HepG2 (cell line): ENCODE data around the gene ZNF562. TPM values are rescaled to one million over a fixed set of nuclear protein-coding genes. Genes with fewer than 3 reads are reported as not detected.

ENCODE experiments used
- ATAC-seq: fragments of 200-7000 bp; cut with Tn5 transposase; 3 replicates; pipeline ENCODE4 v1.9.1; 2020; ENCODE audit warnings: mild to moderate bottlenecking, moderate library complexity
- BruUV-seq: library from RNA; stranded (reverse); fragments of 400-500 nt; replicated peaks from 2 replicates; lab custom pipeline; 2021; lab: Mats Ljungman, UMichigan
- CTCF ChIA-PET: fragments of 300-600 bp; formaldehyde crosslinking; extraction: SDS; loops from one replicate; lab custom pipeline; 2021; ENCODE audit warnings: low total read pairs, inconsistent platforms, low intra/inter-chr PET ratio; lab: Yijun Ruan, JAX
- POLR2A ChIA-PET: fragments of 350-600 bp; sonication (Branson Sonifier 250); formaldehyde crosslinking; loops from one replicate; lab custom pipeline; 2020; ENCODE audit warnings: antibody characterized with exemption, inconsistent platforms; lab: Yijun Ruan, JAX
- DNase-seq: peaks from one replicate; pipeline ENCODE4 v3.0.0-alpha.2; 2015; ENCODE audit warnings: low spot score
- FAIRE-seq: peaks from 3 replicates; lab custom pipeline; 2011; peaks lifted over from hg19 to GRCh38; lab: Jason Lieb, UNC
- H2AFZ ChIP-seq: one replicate; pipeline ENCODE4 v1.6.1; 2011; ENCODE audit warnings: low read length, inconsistent platforms
- H3K27ac ChIP-seq: fragments of 300-600 bp; 3 replicates; pipeline ENCODE4 v1.8.0; 2011; ENCODE audit warnings: mixed run types, mild to moderate bottlenecking, mixed read lengths, low read length, inconsistent platforms; ENCODE audit not compliant: insufficient read depth; ENCODE audit errors: extremely low read length
- H3K27me3 ChIP-seq, 2 experiments: fragments of 200-600 bp in 1 of 2; 2 replicates in 1 of 2; 3 replicates in 1 of 2; pipeline versions ENCODE4 v1.6.0 to v1.8.0; 2011; ENCODE audit warnings: low read length in 2 of 2, mild to moderate bottlenecking in 2 of 2, moderate library complexity in 2 of 2, inconsistent platforms in 1 of 2; ENCODE audit not compliant: insufficient read depth in 2 of 2, control insufficient read depth in 1 of 2
- H3K36me3 ChIP-seq, 2 experiments: fragments of 200-600 bp in 1 of 2; replicated peaks in 1 of 2; 2 replicates in 1 of 2; 3 replicates in 1 of 2; pipeline versions ENCODE4 v1.5.1 to v1.8.0; 2011; ENCODE audit warnings: low read length in 2 of 2, inconsistent platforms in 1 of 2; ENCODE audit not compliant: insufficient read depth in 2 of 2, control insufficient read depth in 1 of 2
- H3K4me1 ChIP-seq: 2 replicates; pipeline ENCODE4 v1.5.1; 2012; ENCODE audit warnings: low read length, inconsistent platforms; ENCODE audit not compliant: insufficient read depth
- H3K4me2 ChIP-seq: 2 replicates; pipeline ENCODE4 v1.6.0; 2011; ENCODE audit warnings: low read depth, low read length, inconsistent platforms
- H3K4me3 ChIP-seq, 3 experiments: fragments of 200-600 bp in 1 of 3; sonication (generic), shearing (Covaris generic) in 1 of 3; replicated peaks in 1 of 3; 2 replicates each; pipeline ENCODE4 v1.5.1; 2011 to 2016; ENCODE audit warnings: low read length in 3 of 3, inconsistent platforms in 2 of 3, low read depth in 2 of 3, mild to moderate bottlenecking in 2 of 3, control low read depth in 1 of 3, mixed read lengths in 1 of 3; ENCODE audit not compliant: insufficient read depth in 1 of 3
- H3K79me2 ChIP-seq: one replicate; pipeline ENCODE4 v1.6.1; 2011; ENCODE audit warnings: low read length, inconsistent platforms; ENCODE audit not compliant: insufficient read depth
- H3K9ac ChIP-seq: 2 replicates; pipeline ENCODE4 v1.6.0; 2011; ENCODE audit warnings: mild to moderate bottlenecking, low read depth, low read length, inconsistent platforms; ENCODE audit not compliant: insufficient read depth
- H3K9me3 ChIP-seq: 2 replicates; pipeline ENCODE4 v1.5.1; 2012; ENCODE audit warnings: mild to moderate bottlenecking, low read length
- H4K20me1 ChIP-seq: 2 replicates; pipeline ENCODE4 v1.6.0; 2011; ENCODE audit warnings: inconsistent platforms, mild to moderate bottlenecking, low read length, moderate library complexity; ENCODE audit not compliant: insufficient read depth
- AHR ChIP-seq: IDR thresholded peaks from 2 replicates; pipeline ENCODE4 v1.6.1; 2018; ENCODE audit warnings: missing genetic modification reagents, missing compliant biosample characterization
- FOXO1 ChIP-seq: sonication (generic); formaldehyde crosslinking; IDR thresholded peaks from 2 replicates; pipeline ENCODE4 v1.4.0; 2020; ENCODE audit warnings: missing genetic modification reagents
- PTBP1 ChIP-seq: fragments of 200-400 bp; formaldehyde crosslinking; IDR thresholded peaks from 2 replicates; pipeline ENCODE4 v1.6.1; 2018; ENCODE audit warnings: low read length, low read depth; ENCODE audit not compliant: poor library complexity, severe bottlenecking
- REL ChIP-seq: sonication (generic); formaldehyde crosslinking; conservative IDR thresholded peaks from 2 replicates; pipeline ENCODE4 v1.8.0; 2022; ENCODE audit warnings: mild to moderate bottlenecking, missing genetic modification reagents, moderate library complexity
- TOE1 ChIP-seq: sonication (generic); formaldehyde crosslinking; IDR thresholded peaks from 2 replicates; pipeline ENCODE4 v1.4.0; 2020; ENCODE audit warnings: mild to moderate bottlenecking, missing genetic modification reagents
- ZFP37 ChIP-seq: sonication (generic); formaldehyde crosslinking; IDR thresholded peaks from 2 replicates; pipeline ENCODE4 v1.4.0; 2020; ENCODE audit warnings: missing genetic modification reagents, borderline replicate concordance
- ZNF33A ChIP-seq: sonication (generic); formaldehyde crosslinking; IDR thresholded peaks from 2 replicates; pipeline ENCODE4 v1.5.1; 2020; ENCODE audit warnings: missing genetic modification reagents, mild to moderate bottlenecking, moderate library complexity, borderline replicate concordance
- WGBS: methylation state at CpG from one replicate; pipeline ENCODE4 v1.1.6; 2017; ENCODE audit warnings: low lambda C conversion rate; 5-methylcytosine and 5-hydroxymethylcytosine counted together
- in situ Hi-C: cut with HindIII; loops from 2 replicates; pipeline ENCODE4 v1.10.0; 2017; ENCODE audit warnings: low pct_unique_long_range_greater_than_20kb; ENCODE audit not compliant: extremely low pct_ligation_motif_present
- intact Hi-C: fragments of 100-400 bp; cut with micrococcal nuclease; formaldehyde crosslinking; loops from one replicate; pipeline ENCODE4 v1.10.0; 2022; ENCODE audit not compliant: unreplicated experiment
- polyA plus RNA-seq, 8 experiments: library from polyadenylated mRNA; depleted of rRNA in 3 of 8; stranded (reverse) in 7 of 8; unstranded in 1 of 8; fragments of >200 nt; fragmentation: Illumina TruSeq in 4 of 8; extraction: Trizol in 4 of 8; gene quantifications; 2 replicates each; pipeline versions ENCODE4 v1.2.1 to v1.2.3, GENCODE V29; 2011 to 2016; ENCODE audit warnings: low read depth in 4 of 8, missing spikeins in 1 of 8, mixed read lengths in 1 of 8; ENCODE audit not compliant: insufficient read depth in 1 of 8
- total RNA-seq, 5 experiments: library from RNA; depleted of rRNA; stranded (reverse); fragments of >200 nt; fragmentation: Illumina TruSeq; extraction: Trizol; gene quantifications; 2 replicates each; pipeline ENCODE4 v1.2.3, GENCODE V29; 2016; ENCODE audit warnings: low read depth in 1 of 5
- TF ChIP-seq, protein P1 (sequence below): sonication (generic); formaldehyde crosslinking; IDR thresholded peaks from 2 replicates; pipeline ENCODE4 v1.4.0; 2020; ENCODE audit warnings: missing genetic modification reagents
- TF ChIP-seq, protein P2 (sequence below): sonication (generic); formaldehyde crosslinking; IDR thresholded peaks from 2 replicates; pipeline ENCODE4 v1.5.1; 2020; ENCODE audit warnings: missing genetic modification reagents, mild to moderate bottlenecking, borderline replicate concordance

Gene ZNF562
- total and polyA plus RNA-seq, 2 of the 13 experiments (the other 11 are each of a cell fraction or from before 2014, with no cell fraction given) = 13.1 to 32.7 TPM

DNA sequence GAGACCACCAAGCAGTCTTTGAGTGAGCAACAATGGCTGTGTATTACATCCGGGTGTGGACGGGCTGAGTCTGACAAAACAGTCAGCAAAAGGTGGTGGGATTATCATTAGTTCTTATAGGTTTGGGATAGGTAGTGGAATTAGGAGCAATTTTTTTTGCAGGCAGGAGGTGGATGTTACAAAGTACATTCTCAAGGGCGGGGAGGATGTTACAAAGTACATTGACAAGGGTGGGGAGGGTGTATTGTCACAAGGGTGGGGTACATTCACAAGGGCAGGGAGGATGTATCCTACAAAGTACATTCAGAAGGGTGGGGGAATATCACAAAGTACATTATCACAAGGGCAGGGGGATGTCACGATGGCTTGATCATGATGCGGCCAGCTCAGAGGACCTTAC lies 38.9 kb downstream of the ZNF562 start:
- Histone ChIP-seq H4K20me1 (no peaks in the 10 kb centered on the region), H3K9ac (no peak overlapping the region), H3K4me2 (no peak overlapping the region), H3K79me2 (no peaks in the 10 kb centered on the region), H3K27me3 (no peaks in the 10 kb centered on the region), H3K4me3 (no peak overlapping the region), H2AFZ (no peak overlapping the region), H3K4me1 (no peaks in the 10 kb centered on the region), H3K9me3 (peaks cover 16% of the 10 kb centered on the region), H3K27ac (no peak overlapping the region), H3K36me3 (peaks cover 6 to 7% of the 10 kb centered on the region in 2 experiments; a peak in 4 of 5 replicates)
- POLR2A ChIA-PET = no interaction called here
- ATAC-seq (no peak), FAIRE-seq (no peak), DNase-seq (no peak)
- in situ Hi-C loops (no loop called here), intact Hi-C loops (no loop called here)
- 97% methylated on average over 5 of the region's 5 CpGs for WGBS
- CTCF ChIA-PET = no interaction called here
- TF ChIP-seq, protein P1, sequence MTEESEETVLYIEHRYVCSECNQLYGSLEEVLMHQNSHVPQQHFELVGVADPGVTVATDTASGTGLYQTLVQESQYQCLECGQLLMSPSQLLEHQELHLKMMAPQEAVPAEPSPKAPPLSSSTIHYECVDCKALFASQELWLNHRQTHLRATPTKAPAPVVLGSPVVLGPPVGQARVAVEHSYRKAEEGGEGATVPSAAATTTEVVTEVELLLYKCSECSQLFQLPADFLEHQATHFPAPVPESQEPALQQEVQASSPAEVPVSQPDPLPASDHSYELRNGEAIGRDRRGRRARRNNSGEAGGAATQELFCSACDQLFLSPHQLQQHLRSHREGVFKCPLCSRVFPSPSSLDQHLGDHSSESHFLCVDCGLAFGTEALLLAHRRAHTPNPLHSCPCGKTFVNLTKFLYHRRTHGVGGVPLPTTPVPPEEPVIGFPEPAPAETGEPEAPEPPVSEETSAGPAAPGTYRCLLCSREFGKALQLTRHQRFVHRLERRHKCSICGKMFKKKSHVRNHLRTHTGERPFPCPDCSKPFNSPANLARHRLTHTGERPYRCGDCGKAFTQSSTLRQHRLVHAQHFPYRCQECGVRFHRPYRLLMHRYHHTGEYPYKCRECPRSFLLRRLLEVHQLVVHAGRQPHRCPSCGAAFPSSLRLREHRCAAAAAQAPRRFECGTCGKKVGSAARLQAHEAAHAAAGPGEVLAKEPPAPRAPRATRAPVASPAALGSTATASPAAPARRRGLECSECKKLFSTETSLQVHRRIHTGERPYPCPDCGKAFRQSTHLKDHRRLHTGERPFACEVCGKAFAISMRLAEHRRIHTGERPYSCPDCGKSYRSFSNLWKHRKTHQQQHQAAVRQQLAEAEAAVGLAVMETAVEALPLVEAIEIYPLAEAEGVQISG (CRISPR knock-in tag) = no peak
- no peak for TF ChIP-seq FOXO1 (CRISPR knock-in tag)
- no peak for TF ChIP-seq ZNF33A (CRISPR knock-in tag)
- TF ChIP-seq ZFP37 = no peak
- no peak for TF ChIP-seq AHR (CRISPR knock-in tag)
- TF ChIP-seq REL = no peak
- TF ChIP-seq, protein P2, sequence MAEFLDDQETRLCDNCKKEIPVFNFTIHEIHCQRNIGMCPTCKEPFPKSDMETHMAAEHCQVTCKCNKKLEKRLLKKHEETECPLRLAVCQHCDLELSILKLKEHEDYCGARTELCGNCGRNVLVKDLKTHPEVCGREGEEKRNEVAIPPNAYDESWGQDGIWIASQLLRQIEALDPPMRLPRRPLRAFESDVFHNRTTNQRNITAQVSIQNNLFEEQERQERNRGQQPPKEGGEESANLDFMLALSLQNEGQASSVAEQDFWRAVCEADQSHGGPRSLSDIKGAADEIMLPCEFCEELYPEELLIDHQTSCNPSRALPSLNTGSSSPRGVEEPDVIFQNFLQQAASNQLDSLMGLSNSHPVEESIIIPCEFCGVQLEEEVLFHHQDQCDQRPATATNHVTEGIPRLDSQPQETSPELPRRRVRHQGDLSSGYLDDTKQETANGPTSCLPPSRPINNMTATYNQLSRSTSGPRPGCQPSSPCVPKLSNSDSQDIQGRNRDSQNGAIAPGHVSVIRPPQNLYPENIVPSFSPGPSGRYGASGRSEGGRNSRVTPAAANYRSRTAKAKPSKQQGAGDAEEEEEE (CRISPR knock-in tag) = no peak
- no peak for TF ChIP-seq PTBP1
- TF ChIP-seq TOE1 (CRISPR knock-in tag) = no peak
- no TSS peak for BruUV-seq
